K562 (cell line): ENCODE results near the gene YPEL3. TPM values are rescaled to one million over a fixed set of nuclear protein-coding genes. Genes with fewer than 3 reads are reported as not detected.

Experiments
- BCL6 ChIP-seq: fragments of 250-450 bp; sonication (Bioruptor Pico); IDR thresholded peaks from 2 replicates; pipeline ENCODE4 v1.4.0; 2020
- BRF1 ChIP-seq: IDR thresholded peaks from 3 replicates; pipeline ENCODE4 v1.6.1; 2011; ENCODE audit warnings: borderline replicate concordance, mild to moderate bottlenecking; ENCODE audit not compliant: insufficient read length; ENCODE audit errors: extremely low read depth
- CHD4 ChIP-seq: fragments of 200-600 bp; sonication (generic); IDR thresholded peaks from 3 replicates; pipeline ENCODE4 v1.6.1; 2012; ENCODE audit warnings: low read depth, mild to moderate bottlenecking, mixed read lengths, low read length, inconsistent platforms; ENCODE audit not compliant: insufficient read depth, insufficient replicate concordance, poor library complexity, severe bottlenecking
- CREB1 ChIP-seq, 2 experiments: sonication (generic) in 1 of 2; formaldehyde crosslinking in 1 of 2; IDR thresholded peaks; 2 replicates each; pipeline versions ENCODE4 v1.6.1 to v1.8.0; 2012 to 2022; ENCODE audit warnings: inconsistent platforms in 1 of 2, mild to moderate bottlenecking in 1 of 2, missing genetic modification reagents in 1 of 2, moderate library complexity in 1 of 2
- MCM7 ChIP-seq, 2 experiments: fragments of 450-650 bp; IDR thresholded peaks; 2 replicates each; pipeline ENCODE4 v1.6.1; 2016 to 2018
- MGA ChIP-seq: fragments of 450-650 bp; IDR thresholded peaks from 2 replicates; pipeline ENCODE4 v1.6.1; 2016; ENCODE audit warnings: mild to moderate bottlenecking, moderate library complexity
- NFIC ChIP-seq: fragments of 450-650 bp; IDR thresholded peaks from 2 replicates; pipeline ENCODE4 v1.6.1; 2017; ENCODE audit warnings: mild to moderate bottlenecking, inconsistent platforms
- POLR2H ChIP-seq: IDR thresholded peaks from 2 replicates; pipeline ENCODE4 v1.6.1; 2016; ENCODE audit warnings: missing genetic modification characterization, low read depth, mild to moderate bottlenecking, control low read depth, missing compliant biosample characterization, moderate library complexity
- RBM34 ChIP-seq: fragments of 200-400 bp; formaldehyde crosslinking; IDR thresholded peaks from 2 replicates; pipeline ENCODE4 v1.6.1; 2018; ENCODE audit warnings: low read length, borderline replicate concordance; ENCODE audit not compliant: insufficient read depth
- RNF2 ChIP-seq: sonication (generic); IDR thresholded peaks from 2 replicates; pipeline ENCODE4 v1.6.1; 2016
- SRSF1 ChIP-seq: fragments of 200-400 bp; formaldehyde crosslinking; IDR thresholded peaks from 2 replicates; pipeline ENCODE4 v1.6.1; 2017; ENCODE audit warnings: mild to moderate bottlenecking, low read depth, low read length, moderate library complexity
- SUPT5H ChIP-seq: fragments of 450-650 bp; IDR thresholded peaks from 2 replicates; pipeline ENCODE4 v1.6.1; 2016
- ZBTB12 ChIP-seq: fragments of 250-450 bp; sonication (Bioruptor Pico); IDR thresholded peaks from 2 replicates; pipeline ENCODE4 v1.4.0; 2020
- ZBTB7A ChIP-seq: IDR thresholded peaks from 2 replicates; pipeline ENCODE4 v1.6.1; 2011; ENCODE audit warnings: low read depth, mild to moderate bottlenecking, low read length, moderate library complexity, borderline replicate concordance; ENCODE audit not compliant: control insufficient read depth
- ZNF77 ChIP-seq: fragments of 250-450 bp; sonication (Bioruptor Pico); IDR thresholded peaks from 2 replicates; pipeline ENCODE4 v1.5.0; 2020
- ZNF778 ChIP-seq: fragments of 450-650 bp; formaldehyde crosslinking; IDR thresholded peaks from 2 replicates; pipeline ENCODE4 v1.4.0; 2020; ENCODE audit warnings: mild to moderate bottlenecking, moderate library complexity
- polyA plus RNA-seq, 8 experiments: library from polyadenylated mRNA; depleted of rRNA in 4 of 8; stranded (reverse) in 5 of 8; unstranded in 3 of 8; fragments of >200 nt; fragmentation: Nextera tagmentation in 2 of 8; fragmentation: Illumina TruSeq in 1 of 8; extraction: Ambion mirVana in 2 of 8; extraction: Trizol in 1 of 8; gene quantifications; 2 replicates each; pipeline versions ENCODE4 v1.2.1 to v1.2.3, GENCODE V29; 2011 to 2014; ENCODE audit warnings: inconsistent platforms in 1 of 8, missing spikeins in 1 of 8
- total RNA-seq, 7 experiments: library from RNA; depleted of rRNA in 6 of 7; stranded (reverse); fragments of >200 nt in 6 of 7; fragmentation: Illumina TruSeq in 2 of 7; extraction: Trizol in 2 of 7; gene quantifications; 2 replicates each; pipeline versions ENCODE4 v1.2.1 to v1.2.3, GENCODE V29; 2011 to 2021; ENCODE audit warnings: low replicate concordance in 1 of 7

YPEL3 gene
- total and polyA plus RNA-seq, 9 of the 15 experiments (the other 6 are each of a cell fraction or from before 2014, with no cell fraction given) = 0.41 to 15.0 (median 2.9) TPM

GRCh38 chr16:30065102-30065942 is 30.7 kb downstream of the YPEL3 start, which contains the start of gene ALDOA (continued):
- peak; percentile 95 for TF ChIP-seq MGA
- peak; percentile 51; the same call in 1 of the 2 replicates for TF ChIP-seq NFIC
- TF ChIP-seq BRF1 = no peak
- TF ChIP-seq ZBTB7A = peak; percentile 92
- TF ChIP-seq ZNF778 (CRISPR knock-in tag) = no peak
- TF ChIP-seq POLR2H (tag) = peak; percentile 95
- TF ChIP-seq SUPT5H = peak; percentile 95
- no peak for TF ChIP-seq BCL6 (CRISPR knock-in tag)
- peak; percentile 79 for TF ChIP-seq CREB1 (IDR thresholded peaks at IDR 0.05)
- peak; percentile 86 for TF ChIP-seq CREB1 (CRISPR knock-in tag; IDR thresholded peaks at IDR 0.05)
- no peak for TF ChIP-seq ZBTB12
- peak; percentile 96 for TF ChIP-seq RNF2
- TF ChIP-seq CHD4 = no peak
- peak; percentile 87; the same call in 1 of the 2 replicates for TF ChIP-seq RBM34
- TF ChIP-seq MCM7 (IDR thresholded peaks at IDR 0.05) = no peak
- TF ChIP-seq ZNF77 (CRISPR knock-in tag) = no peak
- TF ChIP-seq SRSF1 = no peak
